Retinal pigment epithelial cell (primary cell): ENCODE results near the gene OAS1.

ENCODE experiments used
- DNase-seq: peaks from one replicate; pipeline ENCODE4 v3.0.0-alpha.2; 2010; ENCODE audit warnings: low read depth
- H3K4me3 ChIP-seq: 2 replicates; pipeline ENCODE4 v1.5.1; 2011; ENCODE audit warnings: mild to moderate bottlenecking, low read length, control low read depth, moderate library complexity
- TF ChIP-seq, protein P1 (sequence below): conservative IDR thresholded peaks from 2 replicates; pipeline ENCODE4 v1.5.1; 2011; ENCODE audit warnings: low read depth, low read length, control low read depth, inconsistent platforms

Gene OAS1

DNA sequence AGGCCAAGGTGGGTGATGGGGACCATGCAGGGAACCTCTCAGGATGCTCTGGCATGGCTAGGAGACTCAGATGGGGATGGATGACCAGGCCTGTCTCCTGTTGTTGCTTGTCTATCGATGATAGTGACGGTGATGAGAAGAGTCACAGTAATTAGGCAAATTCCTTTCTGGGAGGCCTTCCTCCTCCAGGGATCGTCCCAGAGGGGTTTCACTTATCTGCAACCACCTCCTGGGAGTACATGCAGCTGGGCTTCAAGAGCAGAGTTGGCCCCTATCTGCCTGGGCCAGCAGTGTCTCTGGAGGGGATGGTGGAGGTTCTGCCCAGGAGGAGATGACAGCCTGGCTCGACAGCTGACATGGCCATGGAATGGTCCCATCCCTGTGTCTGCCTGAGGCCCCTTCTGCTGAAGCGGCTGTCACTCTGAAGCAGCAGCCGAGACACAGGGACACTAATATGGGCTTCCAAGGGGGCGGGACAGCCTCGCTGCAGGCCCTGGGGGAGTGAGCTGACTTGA, 27.5 kb upstream of the OAS1 start:
- DNase-seq: no peak
- H3K4me3 ChIP-seq: no peak overlapping the region
- TF ChIP-seq, protein P1, sequence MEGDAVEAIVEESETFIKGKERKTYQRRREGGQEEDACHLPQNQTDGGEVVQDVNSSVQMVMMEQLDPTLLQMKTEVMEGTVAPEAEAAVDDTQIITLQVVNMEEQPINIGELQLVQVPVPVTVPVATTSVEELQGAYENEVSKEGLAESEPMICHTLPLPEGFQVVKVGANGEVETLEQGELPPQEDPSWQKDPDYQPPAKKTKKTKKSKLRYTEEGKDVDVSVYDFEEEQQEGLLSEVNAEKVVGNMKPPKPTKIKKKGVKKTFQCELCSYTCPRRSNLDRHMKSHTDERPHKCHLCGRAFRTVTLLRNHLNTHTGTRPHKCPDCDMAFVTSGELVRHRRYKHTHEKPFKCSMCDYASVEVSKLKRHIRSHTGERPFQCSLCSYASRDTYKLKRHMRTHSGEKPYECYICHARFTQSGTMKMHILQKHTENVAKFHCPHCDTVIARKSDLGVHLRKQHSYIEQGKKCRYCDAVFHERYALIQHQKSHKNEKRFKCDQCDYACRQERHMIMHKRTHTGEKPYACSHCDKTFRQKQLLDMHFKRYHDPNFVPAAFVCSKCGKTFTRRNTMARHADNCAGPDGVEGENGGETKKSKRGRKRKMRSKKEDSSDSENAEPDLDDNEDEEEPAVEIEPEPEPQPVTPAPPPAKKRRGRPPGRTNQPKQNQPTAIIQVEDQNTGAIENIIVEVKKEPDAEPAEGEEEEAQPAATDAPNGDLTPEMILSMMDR: no peak

DNA sequence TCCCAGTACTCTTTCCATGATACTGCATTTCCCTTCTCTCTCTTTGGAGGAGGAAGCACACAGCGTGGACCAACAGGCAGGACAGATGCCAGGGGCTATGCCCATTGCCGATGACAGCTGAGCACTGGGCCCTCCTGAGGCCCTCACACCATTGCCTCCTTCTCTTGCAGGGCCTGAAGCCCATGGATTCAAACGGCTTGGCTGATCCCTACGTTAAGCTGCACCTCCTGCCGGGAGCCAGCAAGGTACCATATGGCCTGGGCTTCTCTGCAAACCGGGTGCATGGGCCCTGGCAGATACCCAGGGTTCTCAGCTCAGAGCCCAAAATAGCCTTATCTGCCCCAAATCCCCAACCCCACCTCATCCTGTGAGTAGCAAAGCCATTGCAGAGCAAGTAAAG, 25.2 kb upstream of the OAS1 start:
- no peak for DNase-seq
- TF ChIP-seq, protein P1: no peak
- no peak overlapping the region for H3K4me3 ChIP-seq

DNA sequence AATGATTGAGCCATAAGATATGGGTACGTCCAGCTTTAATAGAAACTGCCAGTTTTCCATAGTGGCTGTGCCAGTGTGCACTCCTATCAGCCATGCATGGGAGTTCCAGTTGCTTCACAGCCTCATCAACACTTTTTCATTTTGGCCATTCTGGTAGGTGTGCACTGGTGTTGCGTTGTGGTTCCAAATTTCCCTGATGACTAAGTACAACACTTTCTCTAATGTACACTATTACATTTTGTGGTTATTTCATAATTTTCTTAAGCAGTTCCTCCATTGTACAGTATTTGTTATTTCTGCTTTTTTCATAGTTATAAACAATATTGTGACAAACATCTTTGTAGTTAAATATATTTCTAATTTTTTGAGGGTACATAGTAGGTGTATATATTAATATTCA, 21.5 kb upstream of the OAS1 start:
- TF ChIP-seq, protein P1: no peak
- no peak overlapping the region for H3K4me3 ChIP-seq
- DNase-seq: no peak

- H3K4me3 ChIP-seq: no peak overlapping the region
- DNase-seq: no peak
- TF ChIP-seq, protein P1: no peak
Observed at GRCh38 chr12:112887550-112887949, 19.2 kb upstream of the OAS1 start.

GRCh38 chr12:112891093-112892024, 15.4 kb upstream of the OAS1 start:
- H3K4me3 ChIP-seq: no peak overlapping the region
- TF ChIP-seq, protein P1: no peak
- no peak for DNase-seq

GRCh38 chr12:112892856-112893255, 13.9 kb upstream of the OAS1 start:
- no peak for DNase-seq
- H3K4me3 ChIP-seq: no peak overlapping the region
- TF ChIP-seq, protein P1: no peak

DNA sequence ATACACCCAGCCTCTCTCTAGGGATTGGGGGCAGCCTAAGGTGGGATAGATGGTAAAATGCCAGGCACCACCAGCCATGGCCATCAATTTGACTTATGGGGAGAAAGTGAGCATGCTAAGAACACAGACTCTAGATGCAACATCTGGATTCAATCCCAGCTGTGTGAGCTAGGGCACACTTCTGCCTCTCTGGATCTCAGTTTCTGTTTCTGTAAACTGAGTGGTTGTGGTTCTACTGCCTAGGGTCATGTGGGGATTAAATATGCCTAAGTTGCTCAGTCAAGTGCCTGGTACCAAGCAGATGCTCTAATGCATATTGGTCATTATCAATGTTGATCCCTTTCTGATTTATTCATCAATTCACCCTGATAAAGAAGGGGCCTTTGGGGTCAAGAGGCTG, 12.6 kb upstream of the OAS1 start:
- H3K4me3 ChIP-seq: no peak overlapping the region
- TF ChIP-seq, protein P1: no peak
- no peak for DNase-seq
